Stimulated activated CD8-positive, alpha-beta memory T cell treated with anti-CD3 and anti-CD28 coated beads, Interleukin-12 subunit alpha, Interleukin-12 subunit beta, amount 100 ng/mL, for 24 hours (primary cell): ENCODE measurements around the gene DLGAP1.

Source experiments
- DNase-seq: peaks from one replicate; pipeline ENCODE4 v3.0.0-alpha.2; 2020; ENCODE audit errors: extremely low read depth

DLGAP1 gene

DNA sequence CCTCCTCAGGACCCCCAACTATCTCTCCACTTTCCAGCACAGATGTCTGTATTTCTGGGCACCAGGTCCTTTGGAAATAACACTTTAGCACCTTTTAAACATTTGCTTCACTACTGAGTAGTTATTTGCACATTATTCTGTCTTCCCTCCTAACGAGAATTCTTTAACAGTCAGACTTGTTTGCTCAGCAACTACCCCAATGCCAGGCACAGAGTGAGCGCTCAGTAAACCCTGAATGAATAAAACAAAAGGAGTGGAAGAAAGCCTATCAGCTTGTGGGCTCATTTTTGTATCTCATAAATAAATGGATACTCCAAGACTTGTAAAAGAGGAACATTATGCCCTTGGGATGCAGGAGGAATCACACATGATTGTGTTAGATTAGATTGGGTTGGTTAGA lies 554.8 kb downstream of the DLGAP1 start:
- DNase-seq = no peak

DNA sequence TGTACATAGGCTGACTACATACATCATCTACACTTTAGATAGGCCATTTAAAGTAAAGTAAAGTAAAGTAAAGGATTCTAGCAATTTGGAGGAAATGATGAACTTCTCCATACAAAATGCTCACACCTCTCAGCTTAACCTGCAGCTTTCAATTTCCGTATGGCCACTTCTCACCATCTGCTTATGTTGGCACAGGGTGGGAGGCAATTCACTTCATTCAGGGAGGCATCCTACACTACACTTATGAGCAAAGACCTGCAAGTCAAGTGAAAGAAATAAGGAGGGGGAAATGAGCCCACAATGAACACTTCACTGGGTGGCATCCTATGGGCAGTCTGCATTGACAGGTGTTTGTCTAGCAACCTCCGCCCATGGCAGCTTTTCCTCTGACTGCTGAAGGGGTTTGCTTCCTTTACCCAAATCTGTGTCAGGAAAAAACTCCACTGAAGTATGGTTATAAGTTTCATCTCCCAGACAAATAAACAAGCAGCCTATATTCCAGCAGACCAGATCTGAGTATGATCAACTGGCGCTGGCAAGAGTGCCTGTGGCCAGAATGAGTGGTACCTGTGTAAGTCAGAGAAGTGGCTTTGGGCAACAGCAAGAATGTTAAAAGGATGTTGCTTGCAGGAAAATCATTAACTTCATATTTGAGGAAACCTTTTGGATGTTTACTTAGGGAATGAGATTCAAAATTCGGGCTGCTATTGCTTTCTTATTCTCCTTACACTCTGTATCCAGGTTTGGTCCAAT lies 556.1 kb downstream of the DLGAP1 start:
- no peak for DNase-seq

DNA sequence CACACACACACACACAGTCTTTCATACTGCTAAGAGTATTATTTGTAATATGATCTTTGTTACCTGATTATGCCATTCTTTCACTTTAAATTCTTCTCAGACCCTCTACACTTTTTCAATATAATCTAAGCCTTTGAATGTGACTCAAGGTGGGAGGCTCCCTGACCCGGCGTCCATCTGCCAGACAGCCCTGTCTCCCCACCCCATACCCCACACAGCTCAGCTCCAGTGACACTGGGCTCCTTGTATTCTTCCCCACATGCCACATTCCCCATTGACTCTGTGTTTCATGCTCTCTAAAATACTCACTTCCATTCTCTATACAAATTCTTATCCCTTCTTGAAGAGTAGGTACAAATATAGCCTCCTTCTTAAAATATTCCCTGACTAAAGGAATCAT lies 563.0 kb downstream of the DLGAP1 start:
- no peak for DNase-seq

DNA sequence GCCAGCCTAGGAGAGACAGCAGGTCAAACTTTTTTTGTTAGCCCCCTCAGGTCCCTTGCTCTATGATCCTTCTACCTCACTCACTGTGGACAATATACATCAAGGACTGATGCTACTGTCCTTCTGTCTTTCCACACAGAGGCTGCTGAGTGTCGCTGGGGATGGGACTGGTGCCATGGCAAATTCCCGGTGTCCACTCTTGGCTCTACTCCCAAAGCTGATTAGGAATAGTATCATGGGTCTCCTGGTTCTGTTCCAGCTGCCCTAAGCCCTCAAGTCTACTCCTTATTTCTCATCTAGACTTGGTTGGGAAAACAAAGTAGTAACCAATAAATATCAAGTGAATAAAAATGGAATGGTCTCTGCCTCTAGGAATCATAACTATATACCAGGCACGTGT lies 563.9 kb downstream of the DLGAP1 start:
- no peak for DNase-seq

DNA sequence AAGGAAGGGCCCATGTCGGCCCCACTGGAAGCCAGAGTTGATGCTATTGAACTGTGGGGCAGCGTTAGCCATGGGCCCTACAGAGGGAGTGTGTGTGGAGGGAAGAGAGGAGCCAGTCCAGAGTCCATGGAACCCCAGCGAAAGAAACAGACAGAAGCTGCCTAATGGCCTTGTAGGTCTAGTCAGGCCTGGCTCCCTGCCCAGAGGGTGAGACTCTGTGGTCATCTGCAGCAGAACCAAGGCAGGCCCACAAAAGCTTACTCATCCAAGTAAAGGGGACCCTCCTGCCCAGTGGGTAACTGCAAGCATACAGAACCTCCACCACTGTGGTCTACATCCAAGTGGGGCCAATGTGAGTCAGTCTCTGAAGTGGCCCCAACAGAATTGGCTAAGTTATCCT lies 565.3 kb downstream of the DLGAP1 start:
- DNase-seq = no peak

DNA sequence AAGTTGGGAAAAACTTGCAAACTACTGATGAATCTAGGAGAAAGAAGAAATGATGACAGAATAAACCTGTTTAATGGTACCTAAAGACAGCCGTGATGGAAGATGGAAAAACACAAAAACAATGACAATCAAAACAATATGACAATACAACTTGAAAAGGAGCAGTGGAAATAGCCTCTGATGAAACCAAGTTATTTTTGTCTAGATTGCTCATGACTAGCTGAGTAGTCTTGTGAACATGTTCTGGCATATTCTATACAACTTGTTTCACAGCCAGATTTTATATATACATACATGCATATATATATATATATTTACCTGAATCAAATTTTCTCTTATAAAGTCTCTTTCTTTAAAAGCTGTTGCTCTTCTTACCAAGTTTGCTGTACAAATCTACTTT lies 566.0 kb downstream of the DLGAP1 start:
- no peak for DNase-seq

DNA sequence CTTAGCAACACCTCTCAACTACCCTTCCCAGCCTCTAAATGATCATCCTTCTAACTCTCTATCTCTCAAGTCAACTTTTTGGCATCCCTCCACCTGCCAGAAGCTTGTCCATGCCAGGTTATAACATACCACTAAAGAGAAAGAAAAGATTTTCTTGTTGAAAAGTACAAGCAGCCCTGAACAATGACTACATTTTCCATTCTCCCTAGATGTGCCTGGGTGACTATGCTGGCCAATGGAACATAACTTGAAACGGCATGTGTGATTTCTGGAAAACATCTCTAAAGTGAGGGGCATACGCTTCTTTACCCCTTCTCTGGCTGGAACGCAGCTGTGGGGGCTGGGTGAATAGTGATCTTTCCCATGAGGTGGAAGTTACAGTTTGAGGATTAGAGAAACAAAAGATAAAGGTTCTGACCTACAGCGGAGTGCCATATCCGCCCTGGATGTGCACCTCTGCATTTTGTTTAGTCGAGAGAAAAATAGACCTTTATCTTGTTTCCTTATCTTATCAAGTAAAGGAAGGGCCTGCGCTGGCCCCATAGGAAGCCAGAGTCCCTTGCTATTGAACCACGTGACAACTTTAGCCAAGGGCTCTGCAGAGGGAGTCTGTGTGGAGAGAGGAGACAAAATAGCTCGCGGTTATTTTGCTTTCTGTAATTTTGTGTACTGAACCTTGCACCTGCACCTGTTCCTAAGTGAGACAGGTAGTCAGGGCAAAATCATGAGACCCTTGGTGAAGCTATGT lies 568.4 kb downstream of the DLGAP1 start:
- DNase-seq = no peak

DNA sequence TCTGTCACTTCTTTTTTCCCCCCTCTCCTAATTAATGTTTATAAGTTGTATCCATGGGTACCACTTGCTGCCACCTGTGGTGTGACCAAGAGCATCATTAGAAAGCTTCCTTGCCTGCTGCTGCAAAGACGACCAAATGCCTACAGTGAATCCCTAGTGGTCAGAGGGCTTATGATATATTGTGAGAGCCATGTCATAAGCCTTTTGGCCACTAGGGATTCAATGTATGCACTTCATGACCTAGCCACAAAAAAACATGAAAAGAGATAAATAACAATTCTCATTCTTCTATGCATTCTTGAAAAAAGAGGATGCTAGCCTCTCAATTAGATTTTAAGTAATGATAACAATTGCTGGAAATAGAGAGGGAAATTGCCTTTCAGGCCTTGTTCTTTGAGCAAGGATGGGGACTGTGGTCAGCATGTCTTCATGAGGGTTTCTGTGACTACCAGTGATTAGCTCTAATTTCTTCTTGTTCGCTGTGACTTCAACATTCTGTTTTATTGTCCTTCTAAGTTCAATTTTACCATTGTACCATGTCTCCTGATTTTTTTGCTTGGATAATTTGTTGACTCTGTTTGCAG lies 569.8 kb downstream of the DLGAP1 start:
- no peak for DNase-seq

DNA sequence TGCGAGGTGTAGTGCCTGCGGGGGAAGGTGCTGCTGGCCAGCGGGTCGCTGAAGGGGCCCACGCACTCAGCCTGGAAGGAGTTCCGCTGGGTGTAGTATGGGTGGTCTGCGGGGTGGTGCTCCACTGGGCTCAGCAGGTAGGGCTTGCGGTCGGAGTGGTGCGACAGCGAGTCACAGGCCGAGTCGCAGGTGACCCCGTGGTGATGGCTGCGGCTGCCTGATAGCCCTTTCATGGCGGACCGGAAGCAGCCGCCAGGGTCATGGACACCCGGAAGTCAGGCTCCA lies 575.3 kb downstream of the DLGAP1 start:
- DNase-seq = no peak

DNA sequence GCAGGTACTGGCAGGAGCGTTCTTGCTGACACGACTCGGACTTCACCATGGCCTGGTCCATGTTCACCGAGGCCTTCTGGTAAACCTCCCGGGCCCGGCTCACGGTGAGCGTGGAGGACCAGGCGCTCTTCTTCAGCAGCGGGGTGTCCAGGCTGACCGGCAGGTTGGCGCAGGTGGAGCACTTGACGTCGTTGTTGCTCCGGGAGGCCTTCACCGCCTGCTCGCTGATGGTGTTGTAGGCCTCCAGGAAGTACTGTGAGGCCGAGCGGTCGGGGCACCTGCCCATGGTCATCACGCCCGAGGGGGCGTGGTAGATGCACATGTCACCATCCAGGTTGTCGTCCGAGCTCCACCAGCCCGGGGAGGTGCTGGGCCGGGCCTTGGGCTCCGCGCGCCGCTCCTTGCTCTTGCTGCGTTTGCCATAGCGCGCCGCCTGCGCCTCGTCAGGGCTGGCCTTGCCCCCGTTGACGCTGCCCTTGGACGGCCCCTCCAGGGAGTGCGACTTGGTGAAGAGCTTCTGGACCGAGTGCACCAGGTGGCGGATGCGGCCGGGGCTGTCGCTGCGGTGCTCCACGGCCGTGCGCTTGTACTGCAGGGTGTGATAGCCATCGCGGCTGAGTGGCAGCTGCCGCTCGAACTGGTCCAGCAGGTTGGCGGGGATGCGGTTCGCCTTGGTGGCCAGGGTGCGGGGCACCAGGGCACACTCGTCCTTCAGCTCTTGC lies 575.8 kb downstream of the DLGAP1 start:
- DNase-seq = no peak

DNA sequence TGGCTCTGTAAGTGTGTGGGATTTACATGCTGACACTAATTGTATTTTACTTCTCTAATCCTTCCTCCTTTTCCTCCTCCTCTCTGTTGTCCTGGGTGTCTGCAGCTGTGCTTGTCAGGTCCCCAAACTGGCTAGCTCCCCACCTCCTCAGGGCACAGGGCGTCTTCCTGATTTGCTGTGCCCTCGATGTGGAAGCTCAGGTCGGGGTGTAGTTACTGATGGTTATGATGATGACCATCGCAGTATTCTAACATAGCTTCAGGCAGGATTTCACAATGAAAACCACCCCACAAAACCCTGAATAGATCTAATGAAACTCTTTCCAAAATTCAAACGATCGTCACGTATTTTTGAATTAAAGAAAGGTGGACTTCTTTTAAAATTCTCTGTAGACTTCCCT lies 576.7 kb downstream of the DLGAP1 start:
- no peak for DNase-seq

DNA sequence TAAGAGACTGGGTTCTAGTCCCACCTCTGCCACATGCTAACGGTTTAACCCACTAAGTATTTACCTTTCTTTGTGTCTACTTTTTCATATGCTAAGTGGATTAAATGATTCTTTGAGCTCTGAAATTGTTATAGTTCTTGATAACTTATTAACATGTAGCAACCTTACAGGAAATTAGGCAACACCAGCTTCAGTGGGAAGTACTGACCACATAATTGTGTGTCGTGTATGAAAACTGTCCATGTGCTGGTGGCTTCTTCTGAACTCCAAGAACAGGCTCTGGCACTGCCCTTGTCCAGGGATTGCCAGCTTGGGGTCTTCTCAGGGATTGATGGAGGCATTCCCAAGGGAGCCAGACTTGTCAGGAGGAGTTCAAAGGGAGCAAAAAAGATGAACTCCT lies 577.4 kb downstream of the DLGAP1 start:
- DNase-seq = no peak

DNA sequence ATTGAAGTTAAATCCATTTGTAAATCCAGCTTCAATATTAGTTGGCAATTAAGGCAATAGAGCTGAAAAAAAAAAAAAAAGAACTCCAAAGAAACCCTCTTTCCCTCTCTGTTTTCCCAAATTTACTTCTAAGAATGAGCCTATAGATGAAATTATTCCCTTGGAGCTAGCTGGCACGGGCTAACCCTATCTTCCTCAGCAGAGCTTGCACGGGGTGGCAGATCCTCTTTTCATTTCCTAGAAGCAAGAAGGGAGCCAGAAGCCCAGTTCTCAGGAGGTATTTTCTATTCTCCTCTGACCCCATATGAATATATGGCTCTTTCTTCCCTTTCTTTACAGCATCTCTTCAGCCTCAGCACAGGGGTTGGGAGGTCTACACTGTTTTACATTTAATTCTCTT lies 579.1 kb downstream of the DLGAP1 start:
- no peak for DNase-seq

DNA sequence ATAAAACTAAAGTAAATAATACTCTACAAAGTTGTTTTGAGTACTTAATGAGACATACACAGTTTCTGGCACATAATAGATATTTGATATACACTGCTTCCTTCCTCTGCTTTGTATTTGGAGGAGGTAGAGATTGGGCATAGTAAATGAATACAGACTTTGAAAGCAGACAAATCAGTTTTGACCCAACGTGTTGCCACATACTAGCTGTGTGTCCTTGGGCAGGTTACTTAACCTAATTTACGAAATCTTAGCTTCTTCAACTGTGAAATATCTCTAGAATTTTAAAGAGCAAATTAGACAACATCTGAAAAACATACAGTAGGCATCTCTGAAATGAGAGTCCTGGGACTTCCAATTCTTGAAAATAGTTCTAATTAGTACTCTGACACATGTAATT lies 579.7 kb downstream of the DLGAP1 start:
- no peak for DNase-seq

DNA sequence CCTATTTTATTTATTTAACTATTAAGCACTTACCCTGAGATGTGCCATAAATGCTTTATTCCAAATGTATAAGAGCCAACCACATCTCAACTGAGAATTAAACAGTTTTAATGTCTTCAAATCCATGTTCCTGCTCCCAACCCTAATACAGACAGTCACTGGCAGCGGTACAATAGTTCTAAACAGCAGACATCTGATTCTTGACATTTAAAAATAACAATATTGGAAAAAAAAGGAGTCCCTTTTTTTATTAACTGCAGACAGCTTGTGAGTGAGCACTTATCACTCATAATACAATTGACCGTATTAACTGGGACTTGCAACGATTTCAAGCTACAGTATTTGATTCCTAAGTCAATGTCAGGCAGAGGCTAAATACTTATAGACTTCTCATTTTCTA lies 580.5 kb downstream of the DLGAP1 start:
- DNase-seq = no peak

DNA sequence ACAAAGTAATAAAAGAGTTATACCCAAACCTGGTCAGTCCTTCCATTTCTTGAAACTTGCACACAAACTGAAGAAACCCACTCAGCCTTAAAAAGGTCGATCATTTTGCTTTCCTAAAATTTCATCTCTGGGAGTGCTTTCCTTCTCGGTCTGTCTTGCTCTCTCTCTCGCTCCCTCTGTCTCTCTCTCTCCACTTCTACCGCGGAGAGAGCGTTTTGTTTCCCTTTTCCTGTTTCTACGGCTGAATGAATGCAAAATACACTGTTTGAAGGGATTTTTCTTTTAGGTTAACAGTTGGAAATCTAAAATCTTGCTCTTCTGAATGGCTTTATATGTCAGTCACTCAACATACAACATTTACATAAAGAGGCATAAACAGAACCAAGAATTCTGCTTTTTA lies 581.0 kb downstream of the DLGAP1 start:
- no peak for DNase-seq

DNA sequence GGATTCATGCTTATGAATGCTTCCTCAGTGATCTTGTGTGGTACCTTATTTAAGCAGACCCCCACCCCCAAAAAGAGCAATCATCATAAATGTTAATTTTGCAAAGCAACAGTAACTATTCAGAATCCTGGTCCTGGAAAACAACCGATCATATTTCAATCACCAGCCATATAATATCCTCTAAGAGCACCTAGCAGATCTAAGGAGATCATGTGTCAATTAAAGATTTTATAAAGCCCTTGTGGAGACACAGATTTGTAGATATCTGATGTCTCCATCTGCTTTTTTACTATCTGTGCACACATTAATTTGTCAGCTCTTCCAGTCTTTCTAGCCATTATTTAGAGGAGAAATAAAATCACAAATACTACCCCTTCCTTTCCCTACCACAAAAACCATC lies 581.4 kb downstream of the DLGAP1 start:
- no peak for DNase-seq

DNA sequence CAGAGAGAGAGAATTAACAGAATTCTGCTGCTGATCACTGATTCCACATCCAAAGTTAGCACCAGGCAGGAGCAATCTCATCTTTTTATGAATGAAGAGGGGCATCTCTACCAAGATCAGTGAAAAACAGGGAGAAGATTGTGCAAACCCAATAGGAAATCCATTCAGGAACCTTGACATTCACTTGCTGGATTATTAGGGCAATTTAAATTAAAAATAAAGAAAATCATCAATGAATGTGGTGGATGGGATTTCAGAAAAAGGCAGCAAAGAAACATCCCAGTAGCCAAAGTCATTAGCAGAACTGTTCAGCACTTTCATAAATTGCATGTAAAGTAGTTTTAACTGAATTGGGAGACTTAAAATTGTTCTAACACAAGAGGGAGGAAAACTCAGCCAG lies 581.9 kb downstream of the DLGAP1 start:
- no peak for DNase-seq

DNA sequence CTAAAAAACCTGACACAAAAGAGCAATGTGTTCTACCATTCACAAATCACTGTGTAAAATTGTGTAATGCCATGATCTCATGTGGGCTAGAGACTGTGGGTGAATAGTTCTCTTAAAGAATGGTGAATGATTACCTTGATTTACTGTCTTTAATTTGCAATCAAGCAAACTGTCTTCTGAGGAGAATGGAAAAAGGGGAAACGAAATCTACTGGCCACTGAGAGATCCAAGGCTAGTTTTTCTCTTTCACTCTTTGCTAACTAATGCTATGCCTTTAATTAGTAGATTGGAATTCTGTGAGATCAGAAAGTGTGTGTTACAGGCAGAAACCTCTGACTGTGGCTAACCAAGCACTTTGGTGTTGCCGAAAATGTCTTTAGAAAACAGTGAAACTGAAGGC lies 582.5 kb downstream of the DLGAP1 start:
- DNase-seq = no peak

DNA sequence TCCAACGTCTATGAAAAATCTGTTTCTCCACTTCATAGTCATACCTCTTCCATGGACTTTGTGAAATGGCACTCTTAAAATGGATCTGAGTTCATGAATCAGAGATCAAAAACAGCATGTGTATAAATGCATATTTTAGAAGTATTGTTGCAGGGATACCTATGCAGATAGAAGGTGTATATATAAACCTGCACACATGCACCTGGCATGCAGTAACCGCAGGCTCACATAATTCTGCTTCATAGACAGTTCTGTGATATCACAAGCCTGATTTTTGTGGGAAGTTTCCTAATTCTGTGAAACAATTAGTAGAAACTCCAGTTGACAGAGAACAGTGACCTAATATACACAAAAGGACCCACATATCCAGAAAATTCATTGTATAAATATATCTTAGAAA lies 583.4 kb downstream of the DLGAP1 start:
- DNase-seq = no peak

DNA sequence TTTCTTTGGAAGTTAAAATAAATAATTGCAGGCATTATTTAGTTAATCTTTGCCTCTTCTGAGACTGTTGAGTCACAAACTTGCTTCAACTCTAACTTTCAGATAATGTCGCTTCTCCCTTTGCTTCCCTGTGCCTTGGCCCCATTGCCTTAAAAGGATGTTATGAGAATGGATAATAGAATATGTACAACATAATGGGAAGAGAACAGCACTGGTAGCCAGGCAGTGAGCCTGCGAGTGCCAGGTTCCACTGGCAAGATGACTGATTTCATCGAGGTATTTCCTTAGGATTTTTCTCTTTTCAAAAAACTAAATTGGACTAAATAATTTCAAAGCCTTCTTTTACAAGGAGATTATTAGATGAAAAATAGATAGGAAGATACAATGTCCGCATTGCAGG lies 584.2 kb downstream of the DLGAP1 start:
- DNase-seq = no peak

DNA sequence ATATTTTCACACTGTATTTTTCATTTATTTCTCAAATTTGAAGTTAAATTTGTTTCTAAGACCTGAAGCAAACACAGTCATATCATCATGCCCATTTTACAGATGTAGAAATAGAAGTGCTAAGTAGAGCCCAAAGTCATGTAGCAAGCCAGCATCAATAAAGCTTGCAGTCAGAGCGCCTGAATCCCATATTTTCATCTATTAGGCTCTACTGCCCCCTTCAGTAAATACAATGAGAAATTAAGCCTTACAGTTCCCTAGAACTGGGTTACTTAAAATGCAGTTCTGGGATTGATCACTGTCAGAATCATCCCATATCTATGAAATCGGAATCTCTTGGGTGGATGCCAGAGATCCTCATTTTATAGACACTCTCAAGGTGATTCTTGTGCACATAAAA lies 585.3 kb downstream of the DLGAP1 start:
- DNase-seq = no peak

DNA sequence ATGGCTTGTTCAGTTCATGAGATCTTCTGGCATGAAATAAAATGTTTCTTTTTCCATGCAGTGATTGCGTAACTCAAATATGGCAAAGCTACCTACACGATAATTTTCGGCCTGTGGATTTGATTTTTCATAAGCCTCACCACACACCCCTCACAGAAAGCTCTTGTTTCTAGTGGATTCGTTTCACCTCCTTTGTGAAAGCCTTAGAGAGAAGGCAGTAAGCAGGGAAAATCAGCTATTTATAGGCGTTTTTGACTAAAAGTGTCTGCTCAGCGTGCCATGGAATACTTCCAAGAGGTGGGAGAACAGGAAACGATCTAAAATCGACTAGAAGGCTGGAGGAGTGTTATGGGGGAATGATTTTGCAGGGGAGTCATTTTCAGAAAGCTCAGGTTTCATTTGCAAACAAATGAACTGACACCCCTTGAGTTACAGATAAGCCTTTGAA lies 587.2 kb downstream of the DLGAP1 start:
- DNase-seq = no peak
